Lower lobe of right lung (tissue), 2 donors: ENCODE measurements around the gene ABCD4. TPM values are rescaled to one million over a fixed set of nuclear protein-coding genes. Genes with fewer than 3 reads are reported as not detected.

Experiments
- ATAC-seq, 2 donors: fragments of 200-7000 bp; cut with Tn5 transposase; one replicate each; pipeline ENCODE4 v1.9.1; 2020 to 2022; ENCODE audit warnings: mild to moderate bottlenecking in 2 of 2, moderate library complexity in 2 of 2
- DNase-seq: peaks from one replicate; pipeline ENCODE4 v3.0.0-alpha.2; 2020
- H3K27ac ChIP-seq: fragments of 200-600 bp; one replicate; pipeline ENCODE4 v1.8.0; 2022
- H3K27me3 ChIP-seq: fragments of 200-600 bp; one replicate; pipeline ENCODE4 v1.8.0; 2022; ENCODE audit warnings: low read depth
- H3K36me3 ChIP-seq: fragments of 200-600 bp; one replicate; pipeline ENCODE4 v1.8.0; 2022; ENCODE audit warnings: mild to moderate bottlenecking
- H3K4me1 ChIP-seq: fragments of 200-600 bp; one replicate; pipeline ENCODE4 v1.8.0; 2022
- H3K4me3 ChIP-seq: fragments of 200-600 bp; one replicate; pipeline ENCODE4 v1.8.0; 2022; ENCODE audit warnings: mild to moderate bottlenecking
- H3K9me3 ChIP-seq: fragments of 200-600 bp; one replicate; pipeline ENCODE4 v1.8.0; 2022
- intact Hi-C: fragments of 100-400 bp; cut with DNase I; formaldehyde crosslinking; loops from one replicate; pipeline ENCODE4 v1.11.0; 2022
- total RNA-seq: library from RNA; stranded (reverse); fragmentation: NEBNext Ultra II Directional; extraction: Animal tissue kit (Norgen Biotek cat#: 25700); gene quantifications from one replicate; pipeline ENCODE4 v1.2.1, GENCODE V29; 2021
- TF ChIP-seq, protein P1 (sequence below): fragments of 200-600 bp; IDR thresholded peaks from one replicate; pipeline ENCODE4 v1.8.0; 2022; ENCODE audit warnings: antibody characterized with exemption, mild to moderate bottlenecking
- donor health status: DM: no; HTN: yes; CAD: no; lungs with severe emphysema.

ABCD4 gene
- total RNA-seq, 1 donor from 2014 or later, result 53.3 TPM

DNA sequence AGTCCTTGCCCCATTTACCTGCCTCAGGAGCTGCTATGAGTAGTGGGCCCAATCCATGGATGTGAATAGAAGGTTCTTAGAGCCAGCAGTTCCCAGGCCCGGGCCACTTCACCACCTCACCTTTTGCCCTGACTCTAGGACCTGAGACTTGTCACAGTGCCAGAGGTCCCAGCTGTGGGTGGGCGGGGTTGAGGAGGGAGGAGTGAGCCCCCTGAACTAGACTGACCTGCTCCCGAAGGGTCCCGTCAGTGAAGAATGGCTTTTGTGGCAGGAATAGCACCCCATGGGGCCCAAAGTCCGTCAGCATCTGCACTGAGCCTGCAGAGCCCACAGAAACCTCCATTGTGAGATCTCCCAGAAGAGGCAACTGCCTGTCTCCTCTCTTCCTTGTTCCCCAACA lies 12.9 kb downstream of the ABCD4 start:
- Histone ChIP-seq H3K36me3 (peaks cover 97% of the 10 kb centered on the region), H3K4me3 (no peak overlapping the region), H3K27ac (no peak overlapping the region), H3K27me3 (no peaks in the 10 kb centered on the region), H3K9me3 (no peaks in the 10 kb centered on the region), H3K4me1 (no peaks in the 10 kb centered on the region)
- ATAC-seq (no peak), DNase-seq (no peak)
- TF ChIP-seq, protein P1, sequence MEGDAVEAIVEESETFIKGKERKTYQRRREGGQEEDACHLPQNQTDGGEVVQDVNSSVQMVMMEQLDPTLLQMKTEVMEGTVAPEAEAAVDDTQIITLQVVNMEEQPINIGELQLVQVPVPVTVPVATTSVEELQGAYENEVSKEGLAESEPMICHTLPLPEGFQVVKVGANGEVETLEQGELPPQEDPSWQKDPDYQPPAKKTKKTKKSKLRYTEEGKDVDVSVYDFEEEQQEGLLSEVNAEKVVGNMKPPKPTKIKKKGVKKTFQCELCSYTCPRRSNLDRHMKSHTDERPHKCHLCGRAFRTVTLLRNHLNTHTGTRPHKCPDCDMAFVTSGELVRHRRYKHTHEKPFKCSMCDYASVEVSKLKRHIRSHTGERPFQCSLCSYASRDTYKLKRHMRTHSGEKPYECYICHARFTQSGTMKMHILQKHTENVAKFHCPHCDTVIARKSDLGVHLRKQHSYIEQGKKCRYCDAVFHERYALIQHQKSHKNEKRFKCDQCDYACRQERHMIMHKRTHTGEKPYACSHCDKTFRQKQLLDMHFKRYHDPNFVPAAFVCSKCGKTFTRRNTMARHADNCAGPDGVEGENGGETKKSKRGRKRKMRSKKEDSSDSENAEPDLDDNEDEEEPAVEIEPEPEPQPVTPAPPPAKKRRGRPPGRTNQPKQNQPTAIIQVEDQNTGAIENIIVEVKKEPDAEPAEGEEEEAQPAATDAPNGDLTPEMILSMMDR, result no peak
- intact Hi-C loops, result no loop called here

DNA sequence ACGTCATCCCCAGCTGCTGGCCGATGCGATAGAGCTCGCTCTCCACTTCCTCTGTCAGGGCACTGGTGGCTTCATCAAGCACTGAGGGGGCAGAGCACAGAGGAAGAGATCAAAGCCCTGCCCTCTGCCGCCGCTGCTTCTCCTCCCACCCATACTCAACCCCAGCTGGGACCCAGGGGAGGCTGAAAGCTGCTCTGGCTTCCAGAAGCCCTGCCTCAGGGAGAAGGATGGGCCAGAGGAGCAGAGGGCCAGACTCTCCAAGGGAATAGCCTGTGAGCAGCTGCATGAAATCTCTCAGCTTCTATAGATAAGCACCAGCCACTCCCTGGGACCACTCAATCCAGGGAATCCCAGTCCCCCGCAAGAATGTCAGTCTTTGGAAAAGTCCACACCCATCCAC lies 16.0 kb downstream of the ABCD4 start:
- intact Hi-C loops, result no loop called here
- TF ChIP-seq, protein P1, result no peak
- no peaks in the 10 kb centered on the region for H3K9me3 ChIP-seq
- no peak overlapping the region for H3K4me3 ChIP-seq
- H3K4me1 ChIP-seq, result no peaks in the 10 kb centered on the region
- no peak for ATAC-seq
- no peak overlapping the region for H3K27ac ChIP-seq
- no peaks in the 10 kb centered on the region for H3K27me3 ChIP-seq
- H3K36me3 ChIP-seq, result peaks cover 98% of the 10 kb centered on the region
- no peak for DNase-seq

DNA sequence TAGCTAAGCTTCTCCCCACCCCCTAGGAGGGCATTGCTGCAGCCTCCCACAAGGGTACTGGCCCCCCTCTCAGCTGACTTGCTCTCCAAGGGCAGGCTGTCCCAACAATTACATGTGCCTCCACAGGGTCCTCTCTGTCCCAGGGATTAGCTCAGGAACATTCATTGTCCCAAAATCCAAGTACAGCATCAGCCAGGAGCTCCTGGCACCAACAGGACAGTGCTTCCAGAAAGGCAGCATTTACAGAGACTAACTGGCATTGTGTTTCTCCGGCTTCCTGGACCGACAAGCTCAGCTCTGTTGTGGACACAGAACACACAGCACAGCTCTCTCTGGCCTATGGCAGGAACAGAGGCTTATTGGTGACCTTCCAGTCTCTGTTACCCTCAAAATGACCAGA lies 21.7 kb downstream of the ABCD4 start:
- no peak for DNase-seq
- intact Hi-C loops, result no loop called here
- no peak for ATAC-seq

DNA sequence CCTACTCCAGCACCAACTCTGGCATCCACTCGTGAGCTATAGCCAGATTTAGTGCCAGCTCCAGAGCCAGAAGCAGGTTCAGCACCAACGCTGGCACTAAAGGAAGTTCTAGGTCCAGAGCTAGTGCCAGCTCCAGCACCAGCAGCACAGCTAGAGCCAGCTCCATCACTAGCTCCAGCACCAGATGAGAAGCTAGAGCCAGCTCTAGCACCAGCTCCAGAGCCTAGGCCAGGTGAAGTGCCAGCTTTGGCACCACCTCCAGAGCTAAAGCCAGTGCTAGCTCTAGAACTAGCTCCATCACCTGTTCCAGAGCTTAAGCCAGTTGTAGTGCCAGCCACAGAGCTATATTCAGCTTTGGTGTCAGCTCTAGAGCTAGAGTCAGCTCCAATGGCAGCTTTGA lies 24.7 kb downstream of the ABCD4 start:
- DNase-seq (no peak), ATAC-seq (no peak)
- Histone ChIP-seq H3K4me3 (no peak overlapping the region), H3K9me3 (peaks cover 5% of the 10 kb centered on the region), H3K4me1 (no peaks in the 10 kb centered on the region), H3K27ac (no peak overlapping the region), H3K36me3 (peaks cover 11% of the 10 kb centered on the region), H3K27me3 (no peaks in the 10 kb centered on the region)
- intact Hi-C loops, result no loop called here
- TF ChIP-seq, protein P1, result no peak

More for the DNA sequence above, 21.7 kb downstream of the ABCD4 start:
- Histone ChIP-seq H3K27ac (no peak overlapping the region), H3K36me3 (peaks cover 41% of the 10 kb centered on the region), H3K4me3 (no peak overlapping the region), H3K9me3 (peaks cover 5% of the 10 kb centered on the region), H3K27me3 (no peaks in the 10 kb centered on the region), H3K4me1 (no peaks in the 10 kb centered on the region)
- TF ChIP-seq, protein P1, result no peak

DNA sequence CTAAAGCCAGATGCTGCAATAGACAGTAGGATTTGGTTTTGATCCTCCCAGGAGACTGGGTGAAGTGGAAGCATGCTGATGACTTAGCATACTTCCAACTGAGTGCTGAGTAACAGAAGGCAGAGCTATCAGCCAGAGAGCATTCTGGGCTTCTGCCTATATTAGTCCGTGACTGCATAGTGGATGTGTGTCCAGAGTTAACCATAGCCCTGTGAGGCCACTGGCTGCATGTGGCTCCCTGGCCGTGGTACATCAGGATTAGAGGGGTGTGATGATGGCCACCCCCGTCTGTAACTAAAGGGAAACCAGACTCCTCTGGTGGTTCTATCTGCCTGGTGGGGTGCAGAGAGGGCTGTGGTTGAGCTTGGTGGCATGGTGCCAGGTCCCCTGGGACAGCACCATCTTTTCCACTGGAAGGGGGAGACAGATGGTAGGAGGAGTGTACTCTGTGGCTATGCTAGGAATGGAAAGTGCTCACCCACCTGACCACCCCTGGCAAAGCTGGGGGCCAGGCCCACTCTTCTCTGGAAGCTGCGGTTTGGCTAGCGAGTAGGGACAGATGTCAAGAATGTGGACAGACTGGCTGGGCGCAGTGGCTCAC lies 27.4 kb downstream of the ABCD4 start:
- TF ChIP-seq, protein P1, result no peak
- Histone ChIP-seq H3K9me3 (peaks cover 5% of the 10 kb centered on the region), H3K36me3 (no peaks in the 10 kb centered on the region), H3K27me3 (no peaks in the 10 kb centered on the region), H3K4me3 (no peak overlapping the region), H3K4me1 (no peaks in the 10 kb centered on the region), H3K27ac (no peak overlapping the region)
- ATAC-seq (peak; percentile 54 to 64), DNase-seq (no peak)
- intact Hi-C loops, result no loop called here
